Kidney (tissue), 14 donors: ENCODE measurements around the gene ZNF525. TPM values are rescaled to one million over a fixed set of nuclear protein-coding genes. Genes with fewer than 3 reads are reported as not detected.
"Not testable (repeated sequence)": the region's sequence is repeated elsewhere in the genome, so short reads cannot be mapped to it uniquely, and the experiment has no call there.

Experiments
- DNase-seq, 5 donors: peaks; one replicate each; pipeline ENCODE4 v3.0.0-alpha.2; 2013 to 2020
- FAIRE-seq: peaks from 2 replicates; lab custom pipeline; 2012; peaks lifted over from hg19 to GRCh38; lab: Jason Lieb, UNC
- H3K27ac ChIP-seq, 2 donors: one replicate each; pipeline ENCODE4 v1.7.0; 2013; ENCODE audit warnings: low read depth in 2 of 2, low read length in 2 of 2, inconsistent platforms in 1 of 2
- H3K27me3 ChIP-seq: one replicate; pipeline ENCODE4 v1.7.1; 2013; ENCODE audit warnings: low read length, inconsistent platforms; ENCODE audit not compliant: control insufficient read depth, insufficient read depth
- H3K36me3 ChIP-seq, 3 donors: one replicate each; pipeline versions ENCODE4 v1.7.0 to v1.7.1; 2013; ENCODE audit warnings: low read length in 3 of 3, control low read depth in 1 of 3, inconsistent platforms in 1 of 3; ENCODE audit not compliant: insufficient read depth in 3 of 3, control insufficient read depth in 2 of 3
- H3K4me1 ChIP-seq, 3 donors: one replicate each; pipeline versions ENCODE4 v1.7.0 to v1.7.1; 2013; ENCODE audit warnings: low read length in 3 of 3, inconsistent platforms in 1 of 3, low read depth in 1 of 3; ENCODE audit not compliant: control insufficient read depth in 2 of 3, insufficient read depth in 2 of 3
- H3K4me3 ChIP-seq, 3 donors: one replicate each; pipeline versions ENCODE4 v1.7.0 to v1.8.1; 2013; ENCODE audit warnings: low read length in 3 of 3, control low read depth in 1 of 3, inconsistent platforms in 1 of 3
- H3K9ac ChIP-seq, 3 donors: one replicate each; pipeline versions ENCODE4 v1.7.0 to v1.7.1; 2013; ENCODE audit warnings: low read length in 3 of 3, control low read depth in 1 of 3, inconsistent platforms in 1 of 3
- H3K9me3 ChIP-seq, 3 donors: one replicate each; pipeline versions ENCODE4 v1.7.0 to v1.7.1; 2013; ENCODE audit warnings: low read length in 3 of 3, control low read depth in 1 of 3, inconsistent platforms in 1 of 3; ENCODE audit not compliant: control insufficient read depth in 2 of 3, insufficient read depth in 1 of 3
- CTCF ChIP-seq: IDR thresholded peaks from 3 replicates; pipeline ENCODE4 v1.5.1; 2012; ENCODE audit warnings: mild to moderate bottlenecking, moderate library complexity, borderline replicate concordance; ENCODE audit not compliant: insufficient read depth; ENCODE audit errors: extremely low read depth
- intact Hi-C: fragments of 100-400 bp; cut with DNase I; formaldehyde crosslinking; loops from one replicate; pipeline ENCODE4 v1.11.1; 2022
- polyA plus RNA-seq: library from polyadenylated mRNA; stranded (reverse); fragments of 350-450 nt; fragmentation: Illumina TruSeq; extraction: RNeasy Lipid Tissue Mini Kit (QIAGEN cat#74804); gene quantifications from one replicate; pipeline ENCODE4 v1.2.3, GENCODE V29; 2014; ENCODE audit warnings: low read depth, low replicate concordance; ENCODE audit not compliant: insufficient read depth
- total RNA-seq: library from RNA; stranded (reverse); fragmentation: NEBNext Ultra II Directional; extraction: Animal tissue kit (Norgen Biotek cat#: 25700); gene quantifications from one replicate; pipeline ENCODE4 v1.2.1, GENCODE V29; 2021
- donor health status: control.
- donor health status: control.
- donor health status: control.
- donor health status: control.
- donor health status: control.
- donor health status: DM: yes; HTN: yes; CAD: no.
- donor health status: Normal renal cell carcinoma (clear cell type).

The ZNF525 gene
- total and polyA plus RNA-seq, 2 donors from 2014 or later = 3.9 to 17.2 TPM

DNA sequence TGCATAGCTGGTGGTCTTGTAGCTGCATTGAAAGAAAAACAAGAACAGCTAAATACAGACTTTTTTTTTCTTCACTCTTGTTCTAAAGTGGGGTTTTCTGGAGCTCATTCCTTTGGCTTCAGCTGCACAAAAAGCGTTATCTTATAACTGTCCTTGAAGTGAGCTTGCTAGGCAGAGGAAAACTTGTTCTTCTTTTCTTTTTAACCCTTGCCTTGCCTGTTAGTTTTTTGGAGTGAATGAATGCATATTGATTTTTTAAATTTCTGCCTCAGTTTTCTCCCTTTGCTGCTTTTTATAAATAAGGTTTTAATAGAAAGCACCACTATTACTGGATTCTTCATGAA, 31.0 kb downstream of the ZNF525 start:
- Histone ChIP-seq H3K27me3 (no peaks in the 10 kb centered on the region), H3K9me3 (peaks cover 0 to under 1% (median 0%) of the 10 kb centered on the region in 3 donors), H3K9ac (no peak overlapping the region), H3K4me1 (peaks cover 0 to 4% (median 2%) of the 10 kb centered on the region in 3 donors), H3K27ac (no peak overlapping the region), H3K4me3 (no peak overlapping the region), H3K36me3 (peaks cover 0 to 5% (median 2%) of the 10 kb centered on the region in 3 donors)
- DNase-seq (no peak), FAIRE-seq (no peak)
- no peak for TF ChIP-seq CTCF
- intact Hi-C loops = no loop called here

GRCh38 chr19:53397918-53398317, 32.4 kb downstream of the ZNF525 start:
- H3K27me3 ChIP-seq, H3K4me3 ChIP-seq, intact Hi-C loops, H3K9me3 ChIP-seq, H3K4me1 ChIP-seq, DNase-seq, H3K27ac ChIP-seq, FAIRE-seq, H3K9ac ChIP-seq: not testable (repeated sequence)
- peaks cover 0 to 11% (median 5%) of the 10 kb centered on the region in 3 donors for H3K36me3 ChIP-seq

- Histone ChIP-seq H3K27ac (no peak overlapping the region), H3K27me3 (no peaks in the 10 kb centered on the region), H3K9ac (no peak overlapping the region), H3K4me1 (no peaks in the 10 kb centered on the region), H3K4me3 (no peak overlapping the region), H3K9me3 (peaks cover 8 to 42% (median 23%) of the 10 kb centered on the region in 3 donors), H3K36me3 (peaks cover 11 to 19% (median 15%) of the 10 kb centered on the region in 3 donors)
- intact Hi-C loops = no loop called here
- no peak for DNase-seq
- no peak for FAIRE-seq
- TF ChIP-seq CTCF = no peak
Observed at GRCh38 chr19:53409505-53410204, 44.1 kb downstream of the ZNF525 start.

DNA sequence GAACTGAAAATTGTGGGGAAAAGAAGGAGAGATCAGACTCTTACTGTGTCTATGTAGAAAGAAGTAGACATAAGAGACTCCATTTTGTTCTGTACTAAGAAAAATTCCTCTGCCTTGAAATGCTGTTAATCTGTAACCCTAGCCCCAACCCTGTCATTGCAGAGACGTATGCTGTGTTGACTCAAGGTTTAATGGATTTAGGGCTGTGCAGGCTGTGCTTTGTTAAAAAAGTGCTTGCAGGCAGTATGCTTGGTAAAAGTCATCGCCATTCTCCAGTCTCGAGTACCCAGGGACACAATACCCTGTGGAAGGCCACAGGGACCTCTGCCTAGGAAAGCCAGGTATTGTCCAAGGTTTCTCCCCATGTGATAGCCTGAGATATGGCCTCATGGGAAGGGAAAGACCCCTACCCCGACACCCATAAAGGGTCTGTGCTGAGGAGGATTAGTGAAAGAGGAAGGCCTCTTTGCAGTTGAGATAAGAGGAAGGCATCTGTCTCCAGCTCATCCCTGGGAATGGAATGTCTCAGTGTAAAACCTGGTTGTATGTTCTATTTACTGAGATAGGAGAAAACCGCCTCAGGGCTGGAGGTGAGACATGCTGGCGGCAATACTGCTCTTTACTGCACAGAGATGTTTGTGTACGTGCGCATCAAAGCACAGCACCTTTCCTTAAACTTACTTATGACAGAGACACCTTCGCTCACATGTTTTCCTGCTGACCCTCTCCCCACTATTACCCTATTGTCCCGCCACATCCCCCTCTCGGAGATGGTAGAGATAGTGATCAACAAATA, 55.2 kb downstream of the ZNF525 start:
- not testable (repeated sequence) for FAIRE-seq
- peak in 3 of 5 donors; percentile 57 to 83 (median 75) for DNase-seq

More for the DNA sequence above, 55.2 kb downstream of the ZNF525 start:
- H3K4me1 ChIP-seq, H3K9ac ChIP-seq, H3K27me3 ChIP-seq, H3K4me3 ChIP-seq, H3K27ac ChIP-seq, intact Hi-C loops, H3K36me3 ChIP-seq, H3K9me3 ChIP-seq: not testable (repeated sequence)
